Lower leg skin (tissue), 4 donors: ENCODE results near the gene ERICH6B. TPM values are rescaled to one million over a fixed set of nuclear protein-coding genes. Genes with fewer than 3 reads are reported as not detected.

Experiments used
- DNase-seq, 2 donors: peaks; one replicate each; pipeline ENCODE4 v3.0.0-alpha.2; 2019; ENCODE audit warnings: low spot score in 2 of 2
- H3K4me3 ChIP-seq: fragments of 200-600 bp; sonication (generic); 2 replicates; pipeline ENCODE4 v1.5.1; 2017; ENCODE audit warnings: mild to moderate bottlenecking, low read depth; ENCODE audit not compliant: poor library complexity, severe bottlenecking
- POLR2A ChIP-seq, 2 donors: fragments of 450-650 bp; IDR thresholded peaks; one replicate each; pipeline ENCODE4 v1.6.1; 2016 to 2017; ENCODE audit warnings: antibody characterized with exemption in 2 of 2, mild to moderate bottlenecking in 1 of 2, moderate library complexity in 1 of 2
- WGBS, 2 donors: methylation state at CpG; one replicate each; pipeline ENCODE4 v1.1.5; 2018; 5-methylcytosine and 5-hydroxymethylcytosine counted together
- intact Hi-C: fragments of 100-400 bp; cut with DNase I; formaldehyde crosslinking; loops from one replicate; pipeline ENCODE4 v1.15.0; 2023; ENCODE audit warnings: low total_unique reads
- total RNA-seq, 4 donors: library from RNA; depleted of rRNA; stranded (reverse); fragments of >200 nt; gene quantifications; one replicate each; pipeline ENCODE4 v1.1.0, GENCODE V29; 2016
- TF ChIP-seq, protein P1 (sequence below), 3 donors: fragments of 450-650 bp; IDR thresholded peaks; one replicate each; pipeline ENCODE4 v1.5.1; 2016; ENCODE audit warnings: antibody characterized with exemption in 3 of 3, mild to moderate bottlenecking in 3 of 3, moderate library complexity in 2 of 3

The ERICH6B gene
- total RNA-seq, 4 donors from 2014 or later: not detected

DNA sequence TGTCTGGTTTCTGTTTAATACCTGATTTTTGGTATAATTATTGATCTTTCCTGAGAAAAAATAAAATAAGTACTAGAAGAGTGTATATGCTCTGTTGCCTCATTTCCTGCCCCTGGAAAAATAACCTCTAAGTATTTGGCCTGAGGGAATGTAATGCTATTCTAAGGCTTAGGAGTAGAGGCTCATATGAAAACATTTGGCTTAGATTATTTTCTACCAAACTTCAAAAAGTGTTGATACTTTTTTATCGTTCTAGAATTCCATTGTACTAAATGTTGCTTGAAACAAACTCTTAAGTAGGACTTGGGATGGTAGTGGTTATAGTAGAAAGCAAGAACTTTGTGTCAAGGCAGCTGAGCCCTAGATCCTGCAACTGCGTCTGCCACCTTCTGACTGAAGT is 93.0 kb downstream of the ERICH6B start:
- WGBS, 2 donors: 67 to 75% methylated on average over 2 of the region's 2 CpGs
- DNase-seq: no peak
- no peak overlapping the region for H3K4me3 ChIP-seq
- intact Hi-C loops: no loop called here
- TF ChIP-seq, protein P1, sequence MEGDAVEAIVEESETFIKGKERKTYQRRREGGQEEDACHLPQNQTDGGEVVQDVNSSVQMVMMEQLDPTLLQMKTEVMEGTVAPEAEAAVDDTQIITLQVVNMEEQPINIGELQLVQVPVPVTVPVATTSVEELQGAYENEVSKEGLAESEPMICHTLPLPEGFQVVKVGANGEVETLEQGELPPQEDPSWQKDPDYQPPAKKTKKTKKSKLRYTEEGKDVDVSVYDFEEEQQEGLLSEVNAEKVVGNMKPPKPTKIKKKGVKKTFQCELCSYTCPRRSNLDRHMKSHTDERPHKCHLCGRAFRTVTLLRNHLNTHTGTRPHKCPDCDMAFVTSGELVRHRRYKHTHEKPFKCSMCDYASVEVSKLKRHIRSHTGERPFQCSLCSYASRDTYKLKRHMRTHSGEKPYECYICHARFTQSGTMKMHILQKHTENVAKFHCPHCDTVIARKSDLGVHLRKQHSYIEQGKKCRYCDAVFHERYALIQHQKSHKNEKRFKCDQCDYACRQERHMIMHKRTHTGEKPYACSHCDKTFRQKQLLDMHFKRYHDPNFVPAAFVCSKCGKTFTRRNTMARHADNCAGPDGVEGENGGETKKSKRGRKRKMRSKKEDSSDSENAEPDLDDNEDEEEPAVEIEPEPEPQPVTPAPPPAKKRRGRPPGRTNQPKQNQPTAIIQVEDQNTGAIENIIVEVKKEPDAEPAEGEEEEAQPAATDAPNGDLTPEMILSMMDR (IDR thresholded peaks at IDR 0.05): no peak
- TF ChIP-seq POLR2A (IDR thresholded peaks at IDR 0.05): no peak

DNA sequence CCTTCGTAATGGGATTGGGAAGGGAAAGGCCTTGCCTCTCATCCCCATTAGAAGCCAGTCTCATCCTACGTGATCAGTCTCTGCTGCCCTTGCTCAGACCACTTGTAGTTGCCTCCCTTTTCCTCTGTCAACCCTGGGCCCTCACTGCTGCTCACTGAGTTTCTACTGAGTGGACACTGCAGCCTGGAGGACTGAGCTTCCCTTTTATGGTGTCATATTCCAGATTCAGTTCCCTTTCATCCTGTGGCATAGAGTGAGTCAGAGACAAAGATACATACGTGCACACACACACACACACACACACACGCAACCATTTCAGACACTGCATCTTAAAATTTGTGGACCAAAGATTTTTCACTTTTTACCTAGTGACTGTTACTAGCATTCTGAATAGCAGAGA is 94.2 kb downstream of the ERICH6B start:
- WGBS, 2 donors: 75 to 84% methylated on average over 4 of the region's 4 CpGs
- no peak overlapping the region for H3K4me3 ChIP-seq
- no peak for DNase-seq
- intact Hi-C loops: no loop called here
- no peak for TF ChIP-seq POLR2A (IDR thresholded peaks at IDR 0.05)
- TF ChIP-seq, protein P1 (IDR thresholded peaks at IDR 0.05): no peak

DNA sequence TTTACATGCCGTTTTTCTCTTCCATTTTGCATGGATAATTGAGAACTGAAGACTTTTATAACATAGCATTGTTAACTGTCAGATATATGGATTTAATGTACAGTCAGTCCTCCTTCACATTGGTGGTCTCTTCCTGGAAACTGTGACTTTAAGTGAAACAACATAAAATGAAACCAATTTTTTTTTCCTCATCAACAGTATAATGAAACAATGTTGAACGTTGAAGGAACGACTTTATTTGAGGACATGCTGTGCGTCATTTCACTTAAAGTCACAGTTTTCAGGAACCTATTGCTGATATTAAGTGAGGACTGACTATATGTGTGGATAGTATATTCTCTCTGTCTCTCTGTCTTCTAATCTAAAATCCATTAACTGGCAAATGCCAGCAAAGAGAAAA is 96.0 kb downstream of the ERICH6B start:
- WGBS, 2 donors: 83 to 87% methylated on average over 4 of the region's 4 CpGs
- H3K4me3 ChIP-seq: no peak overlapping the region
- no peak for DNase-seq
- intact Hi-C loops: no loop called here
- TF ChIP-seq, protein P1 (IDR thresholded peaks at IDR 0.05): no peak
- TF ChIP-seq POLR2A (IDR thresholded peaks at IDR 0.05): no peak

GRCh38 chr13:45518525-45519245 is 96.9 kb downstream of the ERICH6B start:
- intact Hi-C loops: no loop called here
- WGBS, 2 donors: 80 to 86% methylated on average over 4 of the region's 4 CpGs
- DNase-seq: no peak
- TF ChIP-seq, protein P1 (IDR thresholded peaks at IDR 0.05): no peak
- no peak for TF ChIP-seq POLR2A (IDR thresholded peaks at IDR 0.05)
- H3K4me3 ChIP-seq: no peak overlapping the region

GRCh38 chr13:45516757-45517156 is 98.8 kb downstream of the ERICH6B start:
- 79 to 85% methylated on average over 2 of the region's 2 CpGs for WGBS, 2 donors
- no peak for TF ChIP-seq POLR2A (IDR thresholded peaks at IDR 0.05)
- TF ChIP-seq, protein P1 (IDR thresholded peaks at IDR 0.05): no peak
- intact Hi-C loops: no loop called here
- no peak overlapping the region for H3K4me3 ChIP-seq
- no peak for DNase-seq

- TF ChIP-seq, protein P1 (IDR thresholded peaks at IDR 0.05): no peak
- no peak for TF ChIP-seq POLR2A (IDR thresholded peaks at IDR 0.05)
- WGBS, 2 donors: 63 to 84% methylated on average over 1 of the region's 1 CpG
- no peak for DNase-seq
- H3K4me3 ChIP-seq: no peak overlapping the region
- intact Hi-C loops: no loop called here
Observed at GRCh38 chr13:45512098-45512496, 103.4 kb downstream of the ERICH6B start.
